ENCODE data around the gene TFPI. TPM values are rescaled to one million over a fixed set of nuclear protein-coding genes. Genes with fewer than 3 reads are reported as not detected.
"Not testable (repeated sequence)": the region's sequence is repeated elsewhere in the genome, so short reads cannot be mapped to it uniquely, and the experiment has no call there.

The TFPI gene
- total RNA-seq, 1 experiment from 2014 or later, result 51.8 TPM

- in situ Hi-C loops (cut with HindIII; ENCODE audit: low sequenced_read_pairs), result no loop called here
- no peak for DNase-seq (ENCODE audit: low spot score)
Observed at GRCh38 chr2:187511356-187512315, 42.6 kb downstream of the TFPI start.

- DNase-seq (ENCODE audit: low spot score); in situ Hi-C loops (cut with HindIII; ENCODE audit: low sequenced_read_pairs): not testable (repeated sequence)
Observed at GRCh38 chr2:187510419-187511355, 43.5 kb downstream of the TFPI start.

- no peak for DNase-seq (ENCODE audit: low spot score)
- in situ Hi-C loops (cut with HindIII; ENCODE audit: low sequenced_read_pairs), result no loop called here
Observed at GRCh38 chr2:187509667-187510417, 44.4 kb downstream of the TFPI start.

- no peak for DNase-seq (ENCODE audit: low spot score)
- in situ Hi-C loops (cut with HindIII; ENCODE audit: low sequenced_read_pairs), result no loop called here
Observed at GRCh38 chr2:187506416-187506815, 47.8 kb downstream of the TFPI start.

- no peak for DNase-seq (ENCODE audit: low spot score)
- in situ Hi-C loops (cut with HindIII; ENCODE audit: low sequenced_read_pairs), result no loop called here
Observed at GRCh38 chr2:187505065-187505672, 49.1 kb downstream of the TFPI start.

- DNase-seq (ENCODE audit: low spot score), result no peak
- in situ Hi-C loops (cut with HindIII; ENCODE audit: low sequenced_read_pairs), result no loop called here
Observed at GRCh38 chr2:187504312-187504921, 49.8 kb downstream of the TFPI start.

GRCh38 chr2:187503700-187504099 is 50.5 kb downstream of the TFPI start:
- in situ Hi-C loops (cut with HindIII; ENCODE audit: low sequenced_read_pairs), result no loop called here

GRCh38 chr2:187502467-187502866 is 51.8 kb downstream of the TFPI start:
- DNase-seq (ENCODE audit: low spot score), result no peak
- in situ Hi-C loops (cut with HindIII; ENCODE audit: low sequenced_read_pairs), result no loop called here

More at GRCh38 chr2:187503700-187504099, 50.5 kb downstream of the TFPI start:
- no peak for DNase-seq (ENCODE audit: low spot score)

- DNase-seq (ENCODE audit: low spot score), result no peak
- in situ Hi-C loops (cut with HindIII; ENCODE audit: low sequenced_read_pairs), result no loop called here
Observed at GRCh38 chr2:187500585-187501359, 53.5 kb downstream of the TFPI start.

- in situ Hi-C loops (cut with HindIII; ENCODE audit: low sequenced_read_pairs), result no loop called here
- peak; percentile 30 for DNase-seq (ENCODE audit: low spot score)
Observed at GRCh38 chr2:187499941-187500532, 54.2 kb downstream of the TFPI start.

- DNase-seq (ENCODE audit: low spot score), result no peak
- in situ Hi-C loops (cut with HindIII; ENCODE audit: low sequenced_read_pairs), result no loop called here
Observed at GRCh38 chr2:187497858-187498463, 56.3 kb downstream of the TFPI start.

GRCh38 chr2:187497140-187497539 is 57.1 kb downstream of the TFPI start:
- no peak for DNase-seq (ENCODE audit: low spot score)
- in situ Hi-C loops (cut with HindIII; ENCODE audit: low sequenced_read_pairs), result no loop called here

- in situ Hi-C loops (cut with HindIII; ENCODE audit: low sequenced_read_pairs), result no loop called here
- no peak for DNase-seq (ENCODE audit: low spot score)
Observed at GRCh38 chr2:187495324-187495723, 58.9 kb downstream of the TFPI start.

- no peak for DNase-seq (ENCODE audit: low spot score)
- in situ Hi-C loops (cut with HindIII; ENCODE audit: low sequenced_read_pairs), result no loop called here
Observed at GRCh38 chr2:187493877-187494568, 60.2 kb downstream of the TFPI start.

- DNase-seq (ENCODE audit: low spot score), result no peak
- in situ Hi-C loops (cut with HindIII; ENCODE audit: low sequenced_read_pairs), result no loop called here
Observed at GRCh38 chr2:187493180-187493579, 61.1 kb downstream of the TFPI start.

GRCh38 chr2:187486241-187486640 is 68.0 kb downstream of the TFPI start:
- DNase-seq (ENCODE audit: low spot score), result no peak
- in situ Hi-C loops (cut with HindIII; ENCODE audit: low sequenced_read_pairs), result no loop called here

Data from G401 (cell line).